Measurements from ENCODE around the gene KDM6A. TPM values are rescaled to one million over a fixed set of nuclear protein-coding genes. Genes with fewer than 3 reads are reported as not detected.

KDM6A gene
- polyA plus RNA-seq, 1 donor from 2014 or later: 25.1 TPM

GRCh38 chrX:44896876-44897186, 23.8 kb downstream of the KDM6A start:
- Histone ChIP-seq H3K79me2 (replicated peaks; ENCODE audit: insufficient read depth, low read length) (peaks cover 42% of the 10 kb centered on the region), H3F3A (ENCODE audit: insufficient read depth, low read length, poor library complexity, severe bottlenecking) (no peaks in the 10 kb centered on the region), H3K36me3 (ENCODE audit: insufficient read depth, low read length) (no peaks in the 10 kb centered on the region)

GRCh38 chrX:44897539-44897938, 24.6 kb downstream of the KDM6A start:
- no peak overlapping the region for H3K4me3 ChIP-seq (ENCODE audit: low read length)
- H3K27ac ChIP-seq (ENCODE audit: low read length): no peak overlapping the region
- no peaks in the 10 kb centered on the region for H3K36me3 ChIP-seq (ENCODE audit: insufficient read depth, low read length)
- H2AFZ ChIP-seq (ENCODE audit: low read depth, low read length): no peak overlapping the region
- H3K9ac ChIP-seq (ENCODE audit: low read length): no peak overlapping the region
- peaks cover 43% of the 10 kb centered on the region for H3K79me2 ChIP-seq (replicated peaks; ENCODE audit: insufficient read depth, low read length)
- H3K4me2 ChIP-seq (ENCODE audit: low read length): no peak overlapping the region
- H3K9me3 ChIP-seq (ENCODE audit: low read length): no peaks in the 10 kb centered on the region
- no peaks in the 10 kb centered on the region for H3K9me2 ChIP-seq (ENCODE audit: insufficient read depth, low read length)
- H3K27me3 ChIP-seq (ENCODE audit: insufficient read depth, low read depth, low read length): no peaks in the 10 kb centered on the region
- H3F3A ChIP-seq (ENCODE audit: insufficient read depth, low read length, poor library complexity, severe bottlenecking): no peaks in the 10 kb centered on the region
- no peaks in the 10 kb centered on the region for H4K20me1 ChIP-seq (ENCODE audit: insufficient read depth)
- TF ChIP-seq SMC3 (conservative IDR thresholded peaks at IDR 0.05; ENCODE audit: poor library complexity) (no peak), EZH2 (IDR thresholded peaks at IDR 0.05; ENCODE audit: borderline replicate concordance, insufficient read depth, low read length, poor library complexity, severe bottlenecking) (no peak), RAD21 (conservative IDR thresholded peaks at IDR 0.05) (no peak), EP300 (conservative IDR thresholded peaks at IDR 0.05; ENCODE audit: poor library complexity, severe bottlenecking) (no peak), MXI1 (conservative IDR thresholded peaks at IDR 0.05; ENCODE audit: poor library complexity, severe bottlenecking) (no peak), CTCF (IDR thresholded peaks at IDR 0.05; ENCODE audit: poor library complexity, severe bottlenecking) (no peak), POLR2AphosphoS5 (IDR thresholded peaks at IDR 0.05) (no peak), TAF1 (IDR thresholded peaks at IDR 0.05; ENCODE audit: low read depth) (no peak)

More at GRCh38 chrX:44896876-44897186, 23.8 kb downstream of the KDM6A start:
- no peak overlapping the region for H3K4me3 ChIP-seq (ENCODE audit: low read length)
- no peak overlapping the region for H3K4me2 ChIP-seq (ENCODE audit: low read length)
- no peaks in the 10 kb centered on the region for H3K9me2 ChIP-seq (ENCODE audit: insufficient read depth, low read length)
- no peak overlapping the region for H3K27ac ChIP-seq (ENCODE audit: low read length)
- H2AFZ ChIP-seq (ENCODE audit: low read depth, low read length): no peak overlapping the region
- no peak overlapping the region for H3K9ac ChIP-seq (ENCODE audit: low read length)
- H4K20me1 ChIP-seq (ENCODE audit: insufficient read depth): no peaks in the 10 kb centered on the region
- H3K27me3 ChIP-seq (ENCODE audit: insufficient read depth, low read depth, low read length): no peaks in the 10 kb centered on the region
- H3K9me3 ChIP-seq (ENCODE audit: low read length): no peaks in the 10 kb centered on the region
- TF ChIP-seq CTCF (IDR thresholded peaks at IDR 0.05; ENCODE audit: poor library complexity, severe bottlenecking) (no peak), TAF1 (IDR thresholded peaks at IDR 0.05; ENCODE audit: low read depth) (no peak), MXI1 (conservative IDR thresholded peaks at IDR 0.05; ENCODE audit: poor library complexity, severe bottlenecking) (no peak), SMC3 (conservative IDR thresholded peaks at IDR 0.05; ENCODE audit: poor library complexity) (no peak), REST (IDR thresholded peaks at IDR 0.05; ENCODE audit: borderline replicate concordance) (no peak), POLR2AphosphoS5 (IDR thresholded peaks at IDR 0.05) (no peak), EP300 (conservative IDR thresholded peaks at IDR 0.05; ENCODE audit: poor library complexity, severe bottlenecking) (no peak), RAD21 (conservative IDR thresholded peaks at IDR 0.05) (no peak), EZH2 (IDR thresholded peaks at IDR 0.05; ENCODE audit: borderline replicate concordance, insufficient read depth, low read length, poor library complexity, severe bottlenecking) (no peak)

Measured in neural cell (in vitro differentiated cells).